ENCODE data around the gene TFF1. TPM values are rescaled to one million over a fixed set of nuclear protein-coding genes. Genes with fewer than 3 reads are reported as not detected.
"Not testable (repeated sequence)": the region's sequence is repeated elsewhere in the genome, so short reads cannot be mapped to it uniquely, and the experiment has no call there.

Gene TFF1
- total and polyA plus RNA-seq, 2 of the 4 experiments (the other 2 are of a cell fraction) = not detected

DNA sequence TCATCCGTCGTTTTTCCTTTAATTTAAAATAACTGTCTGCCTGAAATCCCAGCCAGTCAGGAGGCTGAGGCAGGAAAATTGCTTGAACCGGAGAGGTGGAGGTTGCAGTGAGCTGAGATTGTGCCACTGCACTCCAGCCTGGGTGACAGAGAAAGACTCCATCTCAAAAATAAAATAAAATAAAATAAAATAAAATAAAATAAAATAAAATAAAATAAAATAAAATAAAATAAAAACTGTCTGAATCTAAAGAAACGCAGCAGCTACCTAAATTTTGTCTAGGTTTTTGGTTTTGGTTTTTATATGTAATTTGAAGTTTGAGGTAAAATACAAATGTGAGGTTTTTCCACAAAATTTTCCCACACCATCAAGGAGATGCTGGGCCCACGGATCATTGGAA, 42.4 kb upstream of the TFF1 start:
- WGBS, 2 experiments (ENCODE audit: extremely low coverage in 2 of 2, insufficient read length in 1 of 2) = no CpG with 5 or more reads among the region's 5 CpGs

More for the DNA sequence above, 42.4 kb upstream of the TFF1 start:
- H2BK120ac ChIP-seq (ENCODE audit: low read depth, low read length); dilution Hi-C loops (cut with HindIII; ENCODE audit: low sequenced_read_pairs, unreplicated experiment); BruUV-seq (replicated peaks); H3K23ac ChIP-seq (ENCODE audit: low read depth, low read length); DNase-seq; H3K4me1 ChIP-seq (ENCODE audit: control insufficient read depth, insufficient read depth, low read length); H3K56ac ChIP-seq (ENCODE audit: extremely low read depth, insufficient read depth, low read length); H2BK20ac ChIP-seq (ENCODE audit: low read depth, low read length); H3K9me1 ChIP-seq (ENCODE audit: insufficient read depth, low read length); H3K4ac ChIP-seq (ENCODE audit: low read depth, low read length); H3K18ac ChIP-seq (ENCODE audit: low read depth, low read length); CTCF ChIA-PET; in situ Hi-C loops (cut with MboI; ENCODE audit: low sequenced_read_pairs); H3K4me2 ChIP-seq (ENCODE audit: low read depth, low read length); POLR2A ChIA-PET (ENCODE audit: unreplicated experiment); H2AK5ac ChIP-seq (ENCODE audit: low read depth, low read length); H2AK9ac ChIP-seq (replicated peaks; ENCODE audit: low read depth, low read length, poor library complexity); H4K20me1 ChIP-seq (ENCODE audit: insufficient read depth, low read length); H3K4me3 ChIP-seq (ENCODE audit: insufficient read depth, low read depth, low read length); H4K8ac ChIP-seq (ENCODE audit: low read depth in 2 of 2, low read length in 2 of 2); H2BK15ac ChIP-seq (ENCODE audit: low read depth, low read length); H3K9me3 ChIP-seq (ENCODE audit: control insufficient read depth, insufficient read depth, low read length); H3K14ac ChIP-seq (replicated peaks; ENCODE audit: low read depth, low read length); H3K79me1 ChIP-seq (ENCODE audit: low read depth in 1 of 2, low read length in 2 of 2); H3K27ac ChIP-seq (ENCODE audit: insufficient read depth, low read length); H3K9ac ChIP-seq (ENCODE audit: low read depth, low read length); H2BK5ac ChIP-seq (ENCODE audit: low read depth, low read length, poor library complexity, severe bottlenecking); ATAC-seq (ENCODE audit: low read depth); H4K5ac ChIP-seq (ENCODE audit: low read depth, low read length); H3K36me3 ChIP-seq (ENCODE audit: control insufficient read depth, insufficient read depth, low read length); H4K91ac ChIP-seq (ENCODE audit: insufficient read depth, low read depth, low read length); H2AFZ ChIP-seq (replicated peaks; ENCODE audit: low read length, poor library complexity); intact Hi-C loops (cut with micrococcal nuclease): not testable (repeated sequence)
- H3K27me3 ChIP-seq (ENCODE audit: control insufficient read depth, insufficient read depth, low read length) = peaks cover 20% of the 10 kb centered on the region; the same call in 1 of the 2 replicates
